Liver (tissue), 9 donors: ENCODE results near the gene ANKLE1. TPM values are rescaled to one million over a fixed set of nuclear protein-coding genes. Genes with fewer than 3 reads are reported as not detected.
"Not testable (repeated sequence)": the region's sequence is repeated elsewhere in the genome, so short reads cannot be mapped to it uniquely, and the experiment has no call there.

Experiments used
- DNase-seq: peaks from one replicate; pipeline ENCODE4 v3.0.0-alpha.2; 2017; ENCODE audit warnings: low spot score
- H3K27ac ChIP-seq, 2 donors: one replicate each; pipeline ENCODE4 v1.7.0; 2013; ENCODE audit warnings: inconsistent platforms in 2 of 2, low read length in 2 of 2, control low read depth in 1 of 2, low read depth in 1 of 2, mild to moderate bottlenecking in 1 of 2
- H3K27me3 ChIP-seq, 4 donors: one replicate each; pipeline versions ENCODE4 v1.6.1 to v1.7.0; 2013; ENCODE audit warnings: low read length in 3 of 4, inconsistent platforms in 1 of 4, mild to moderate bottlenecking in 1 of 4, moderate library complexity in 1 of 4; ENCODE audit not compliant: control insufficient read depth in 4 of 4, insufficient read depth in 4 of 4
- H3K36me3 ChIP-seq, 4 donors: one replicate each; pipeline versions ENCODE4 v1.6.1 to v1.7.0; 2013; ENCODE audit warnings: low read length in 3 of 4, mild to moderate bottlenecking in 3 of 4, low read depth in 1 of 4, moderate library complexity in 1 of 4; ENCODE audit not compliant: control insufficient read depth in 4 of 4, insufficient read depth in 3 of 4
- H3K4me1 ChIP-seq, 4 donors: one replicate each; pipeline versions ENCODE4 v1.6.1 to v1.7.0; 2013; ENCODE audit warnings: low read length in 3 of 4, mild to moderate bottlenecking in 3 of 4, moderate library complexity in 1 of 4; ENCODE audit not compliant: control insufficient read depth in 4 of 4, insufficient read depth in 4 of 4
- H3K4me3 ChIP-seq, 3 donors: one replicate each; pipeline versions ENCODE4 v1.6.1 to v1.7.0; 2013; ENCODE audit warnings: low read length in 3 of 3, control low read depth in 1 of 3, low read depth in 1 of 3, mild to moderate bottlenecking in 1 of 3
- H3K9ac ChIP-seq, 2 donors: one replicate each; pipeline ENCODE4 v1.7.0; 2013; ENCODE audit warnings: low read length in 2 of 2, mild to moderate bottlenecking in 2 of 2, moderate library complexity in 2 of 2, control low read depth in 1 of 2, low read depth in 1 of 2
- H3K9me3 ChIP-seq, 4 donors: one replicate each; pipeline versions ENCODE4 v1.6.1 to v1.7.0; 2013; ENCODE audit warnings: low read length in 3 of 4; ENCODE audit not compliant: control insufficient read depth in 4 of 4
- ATF3 ChIP-seq: IDR thresholded peaks from 2 replicates; pipeline ENCODE4 v1.6.1; 2016; ENCODE audit warnings: antibody characterized with exemption
- CTCF ChIP-seq: fragments of 150-350 bp; IDR thresholded peaks from 2 replicates; pipeline ENCODE4 v1.5.1; 2017; ENCODE audit warnings: improper control_type of control experiment, low read depth, low read length; ENCODE audit not compliant: missing input control
- EGR1 ChIP-seq, 2 donors: IDR thresholded peaks; 2 replicates each; pipeline ENCODE4 v1.6.1; 2016 to 2018; ENCODE audit warnings: antibody characterized with exemption in 2 of 2, low read depth in 2 of 2
- FOXA1 ChIP-seq: IDR thresholded peaks from 2 replicates; pipeline ENCODE4 v1.6.1; 2016; ENCODE audit warnings: antibody characterized with exemption
- FOXA2 ChIP-seq: IDR thresholded peaks from 2 replicates; pipeline ENCODE4 v1.6.1; 2016; ENCODE audit warnings: antibody characterized with exemption
- GABPA ChIP-seq, 2 donors: IDR thresholded peaks in 1 of 2; conservative IDR thresholded peaks in 1 of 2; 2 replicates each; pipeline ENCODE4 v1.6.1; 2016; ENCODE audit warnings: antibody characterized with exemption in 2 of 2, mild to moderate bottlenecking in 1 of 2, moderate library complexity in 1 of 2
- HNF4A ChIP-seq, 2 donors: conservative IDR thresholded peaks; 2 replicates each; pipeline ENCODE4 v1.6.1; 2016; ENCODE audit warnings: antibody characterized with exemption in 2 of 2, mild to moderate bottlenecking in 2 of 2
- JUND ChIP-seq, 2 donors: IDR thresholded peaks; 2 replicates each; pipeline ENCODE4 v1.6.1; 2016; ENCODE audit warnings: antibody characterized with exemption in 2 of 2
- RAD21 ChIP-seq, 2 donors: IDR thresholded peaks; 2 replicates each; pipeline ENCODE4 v1.6.1; 2016; ENCODE audit warnings: antibody characterized with exemption in 2 of 2, mild to moderate bottlenecking in 2 of 2
- RXRA ChIP-seq, 2 donors: IDR thresholded peaks; 2 replicates each; pipeline ENCODE4 v1.6.1; 2017 to 2018; ENCODE audit warnings: antibody characterized with exemption in 2 of 2, mild to moderate bottlenecking in 1 of 2
- YY1 ChIP-seq: IDR thresholded peaks from 2 replicates; pipeline ENCODE4 v1.6.1; 2016; ENCODE audit warnings: antibody characterized with exemption, mild to moderate bottlenecking
- ZBTB33 ChIP-seq: IDR thresholded peaks from 2 replicates; pipeline ENCODE4 v1.6.1; 2016; ENCODE audit warnings: antibody characterized with exemption
- WGBS: extraction: QIAGEN DNeasy Blood & Tissue Kit; methylation state at CpG from one replicate; pipeline ENCODE4 v1.1.7; 2013; 5-methylcytosine and 5-hydroxymethylcytosine counted together
- polyA plus RNA-seq, 2 donors: library from polyadenylated mRNA; stranded (reverse) in 1 of 2; unstranded in 1 of 2; fragments of 200-250 nt in 1 of 2; fragments of >200 nt in 1 of 2; fragmentation: Nextera tagmentation in 1 of 2; extraction: Ambion mirVana in 1 of 2; gene quantifications; one replicate each; pipeline versions ENCODE4 v1.2.1 to v1.2.3, GENCODE V29; 2013 to 2015
- total RNA-seq, 2 donors: library from RNA; depleted of rRNA; stranded (reverse); fragments of >200 nt; gene quantifications; one replicate each; pipeline ENCODE4 v1.2.3, GENCODE V29; 2014
- TF ChIP-seq, protein P1 (sequence below): IDR thresholded peaks from 2 replicates; pipeline ENCODE4 v1.6.1; 2016; ENCODE audit warnings: antibody characterized with exemption, mild to moderate bottlenecking
- donor health status: healthy.
- donor health status: healthy.
- donor health status: healthy.
- donor health status: healthy.
- donor health status: healthy.

ANKLE1 gene
- total and polyA plus RNA-seq, 4 donors, result 0.10 to 43.2 (median 0.29) TPM

DNA sequence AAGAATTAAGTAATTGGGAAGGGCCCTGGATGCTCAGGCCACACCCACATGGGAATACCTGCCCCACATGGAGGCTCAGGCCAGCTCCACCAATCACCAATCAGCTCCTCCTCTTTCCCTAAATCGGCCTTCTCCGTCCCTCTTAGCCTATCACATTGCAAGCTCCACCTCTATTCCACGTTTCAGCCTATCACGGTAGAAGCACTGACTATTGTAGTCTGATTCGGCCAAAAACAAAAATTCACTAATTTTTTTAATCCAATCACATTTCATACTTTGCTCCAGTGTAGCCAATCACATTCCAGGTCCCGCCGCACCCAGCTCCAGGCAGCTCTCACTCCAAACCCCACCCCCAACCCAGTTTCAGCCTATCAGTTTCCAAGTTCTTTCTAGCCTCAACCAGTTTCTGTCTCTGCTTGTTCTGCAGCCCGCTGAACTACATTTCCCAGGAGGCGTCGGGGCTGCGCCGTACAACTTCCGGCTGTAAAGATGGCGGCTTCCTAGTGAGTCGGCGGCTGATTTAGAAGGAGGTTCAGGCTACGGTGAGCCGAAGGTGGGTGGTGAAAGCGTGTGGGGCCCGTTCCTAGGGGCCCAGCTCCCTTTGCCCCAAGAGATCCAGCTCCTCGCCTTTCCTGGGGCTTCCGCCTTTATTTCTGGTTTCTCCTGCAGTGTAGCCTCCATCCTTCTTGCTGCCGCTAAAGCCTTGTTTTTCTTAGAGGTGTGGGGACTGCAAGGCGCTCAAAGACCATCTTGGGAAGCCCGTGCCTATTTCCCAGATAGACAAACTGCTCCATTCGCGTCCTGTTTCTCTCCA is 14.5 kb upstream of the ANKLE1 start, which contains the start of gene BABAM1 (continued):
- peak; percentile 99 for TF ChIP-seq YY1
- peak; percentile 14 to 17 for TF ChIP-seq HNF4A (conservative IDR thresholded peaks at IDR 0.05)
- TF ChIP-seq RAD21 (IDR thresholded peaks at IDR 0.05), result peak in 1 of 2 donors; percentile 5
- no peak for TF ChIP-seq FOXA2

- Histone ChIP-seq H3K27me3 (no peaks in the 10 kb centered on the region), H3K9ac (no peak overlapping the region), H3K36me3 (peaks cover 2 to 17% (median 6%) of the 10 kb centered on the region in 4 donors), H3K4me1 (peaks cover 3 to 11% (median 10%) of the 10 kb centered on the region in 4 donors), H3K9me3 (no peaks in the 10 kb centered on the region), H3K27ac (no peak overlapping the region), H3K4me3 (no peak overlapping the region)
- 96% methylated on average over 13 of the region's 13 CpGs for WGBS
- no peak for DNase-seq
- TF ChIP-seq RXRA (IDR thresholded peaks at IDR 0.05) (no peak), ATF3 (no peak), GABPA (IDR thresholded peaks at IDR 0.05 in 1 of 2, conservative IDR thresholded peaks at IDR 0.05 in 1 of 2) (no peak), FOXA2 (no peak), HNF4A (conservative IDR thresholded peaks at IDR 0.05) (no peak), YY1 (no peak), ZBTB33 (no peak), CTCF (no peak), FOXA1 (no peak), JUND (IDR thresholded peaks at IDR 0.05) (no peak), EGR1 (IDR thresholded peaks at IDR 0.05; ENCODE audit: low read depth in 2 of 2) (no peak)
- TF ChIP-seq, protein P1, sequence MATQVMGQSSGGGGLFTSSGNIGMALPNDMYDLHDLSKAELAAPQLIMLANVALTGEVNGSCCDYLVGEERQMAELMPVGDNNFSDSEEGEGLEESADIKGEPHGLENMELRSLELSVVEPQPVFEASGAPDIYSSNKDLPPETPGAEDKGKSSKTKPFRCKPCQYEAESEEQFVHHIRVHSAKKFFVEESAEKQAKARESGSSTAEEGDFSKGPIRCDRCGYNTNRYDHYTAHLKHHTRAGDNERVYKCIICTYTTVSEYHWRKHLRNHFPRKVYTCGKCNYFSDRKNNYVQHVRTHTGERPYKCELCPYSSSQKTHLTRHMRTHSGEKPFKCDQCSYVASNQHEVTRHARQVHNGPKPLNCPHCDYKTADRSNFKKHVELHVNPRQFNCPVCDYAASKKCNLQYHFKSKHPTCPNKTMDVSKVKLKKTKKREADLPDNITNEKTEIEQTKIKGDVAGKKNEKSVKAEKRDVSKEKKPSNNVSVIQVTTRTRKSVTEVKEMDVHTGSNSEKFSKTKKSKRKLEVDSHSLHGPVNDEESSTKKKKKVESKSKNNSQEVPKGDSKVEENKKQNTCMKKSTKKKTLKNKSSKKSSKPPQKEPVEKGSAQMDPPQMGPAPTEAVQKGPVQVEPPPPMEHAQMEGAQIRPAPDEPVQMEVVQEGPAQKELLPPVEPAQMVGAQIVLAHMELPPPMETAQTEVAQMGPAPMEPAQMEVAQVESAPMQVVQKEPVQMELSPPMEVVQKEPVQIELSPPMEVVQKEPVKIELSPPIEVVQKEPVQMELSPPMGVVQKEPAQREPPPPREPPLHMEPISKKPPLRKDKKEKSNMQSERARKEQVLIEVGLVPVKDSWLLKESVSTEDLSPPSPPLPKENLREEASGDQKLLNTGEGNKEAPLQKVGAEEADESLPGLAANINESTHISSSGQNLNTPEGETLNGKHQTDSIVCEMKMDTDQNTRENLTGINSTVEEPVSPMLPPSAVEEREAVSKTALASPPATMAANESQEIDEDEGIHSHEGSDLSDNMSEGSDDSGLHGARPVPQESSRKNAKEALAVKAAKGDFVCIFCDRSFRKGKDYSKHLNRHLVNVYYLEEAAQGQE, result no peak
Observed at GRCh38 chr19:17268754-17269153, 12.9 kb upstream of the ANKLE1 start.

- H3K4me1 ChIP-seq, H3K9me3 ChIP-seq, H3K4me3 ChIP-seq, H3K27ac ChIP-seq, H3K27me3 ChIP-seq, H3K9ac ChIP-seq, DNase-seq: not testable (repeated sequence)
- peaks cover 5 to 46% (median 19%) of the 10 kb centered on the region in 4 donors for H3K36me3 ChIP-seq
- WGBS, result 98% methylated on average over 3 of the region's 3 CpGs
Observed at GRCh38 chr19:17274892-17275291, 6.8 kb upstream of the ANKLE1 start.
